DND-41 (cell line): ENCODE data around the gene DOCK6.
"Not testable (repeated sequence)": the region's sequence is repeated elsewhere in the genome, so short reads cannot be mapped to it uniquely, and the experiment has no call there.

ENCODE experiments used
- ATAC-seq: fragments of 200-7000 bp; cut with Tn5 transposase; 3 replicates; pipeline ENCODE4 v1.9.1; 2021; ENCODE audit warnings: low read depth; ENCODE audit not compliant: insufficient read depth
- DNase-seq: peaks from one replicate; pipeline ENCODE4 v3.0.0-alpha.2; 2020
- H2AFZ ChIP-seq: 2 replicates; pipeline ENCODE4 v1.6.0; 2012; ENCODE audit warnings: low read depth, low read length
- H3K27ac ChIP-seq: 2 replicates; pipeline ENCODE4 v1.5.1; 2012; ENCODE audit warnings: low read length, inconsistent platforms
- H3K27me3 ChIP-seq: fragments of 200-600 bp; sonication (generic); 2 replicates; pipeline ENCODE4 v1.6.0; 2012; ENCODE audit warnings: low read length, mild to moderate bottlenecking, inconsistent platforms; ENCODE audit not compliant: insufficient read depth, poor library complexity
- H3K36me3 ChIP-seq: 2 replicates; pipeline ENCODE4 v1.5.1; 2012; ENCODE audit warnings: low read length, inconsistent platforms; ENCODE audit not compliant: insufficient read depth
- H3K4me1 ChIP-seq: 2 replicates; pipeline ENCODE4 v1.5.1; 2012; ENCODE audit warnings: mild to moderate bottlenecking, low read length; ENCODE audit not compliant: insufficient read depth
- H3K4me2 ChIP-seq: 2 replicates; pipeline ENCODE4 v1.6.0; 2012; ENCODE audit warnings: mild to moderate bottlenecking, moderate library complexity, low read length, inconsistent platforms; ENCODE audit not compliant: insufficient read depth
- H3K4me3 ChIP-seq, 2 experiments: fragments of 200-600 bp in 1 of 2; shearing (Covaris generic) in 1 of 2; 2 replicates each; pipeline ENCODE4 v1.5.1; 2012 to 2016; ENCODE audit warnings: inconsistent platforms in 2 of 2, low read length in 2 of 2, mild to moderate bottlenecking in 2 of 2, low read depth in 1 of 2, moderate library complexity in 1 of 2
- H3K79me2 ChIP-seq: 2 replicates; pipeline ENCODE4 v1.6.0; 2012; ENCODE audit warnings: low read length, inconsistent platforms; ENCODE audit not compliant: insufficient read depth
- H3K9ac ChIP-seq: 2 replicates; pipeline ENCODE4 v1.6.0; 2012; ENCODE audit warnings: low read depth, mild to moderate bottlenecking, inconsistent platforms, low read length, moderate library complexity
- H3K9me3 ChIP-seq: 2 replicates; pipeline ENCODE4 v1.5.1; 2012; ENCODE audit warnings: low read length, moderate library complexity, mild to moderate bottlenecking, inconsistent platforms; ENCODE audit not compliant: insufficient read depth, severe bottlenecking
- H4K20me1 ChIP-seq: 2 replicates; pipeline ENCODE4 v1.6.0; 2012; ENCODE audit warnings: low read length; ENCODE audit not compliant: insufficient read depth
- EZH2 ChIP-seq: IDR thresholded peaks from 3 replicates; pipeline ENCODE4 v1.6.1; 2012; ENCODE audit warnings: borderline replicate concordance, low read depth, mild to moderate bottlenecking, moderate library complexity, low read length, inconsistent platforms; ENCODE audit not compliant: severe bottlenecking
- TF ChIP-seq, protein P1 (sequence below): IDR thresholded peaks from 2 replicates; pipeline ENCODE4 v1.5.1; 2012; ENCODE audit warnings: borderline replicate concordance, low read length, moderate library complexity, mild to moderate bottlenecking; ENCODE audit not compliant: poor library complexity, severe bottlenecking; ENCODE audit errors: extremely low read depth

DOCK6 gene

DNA sequence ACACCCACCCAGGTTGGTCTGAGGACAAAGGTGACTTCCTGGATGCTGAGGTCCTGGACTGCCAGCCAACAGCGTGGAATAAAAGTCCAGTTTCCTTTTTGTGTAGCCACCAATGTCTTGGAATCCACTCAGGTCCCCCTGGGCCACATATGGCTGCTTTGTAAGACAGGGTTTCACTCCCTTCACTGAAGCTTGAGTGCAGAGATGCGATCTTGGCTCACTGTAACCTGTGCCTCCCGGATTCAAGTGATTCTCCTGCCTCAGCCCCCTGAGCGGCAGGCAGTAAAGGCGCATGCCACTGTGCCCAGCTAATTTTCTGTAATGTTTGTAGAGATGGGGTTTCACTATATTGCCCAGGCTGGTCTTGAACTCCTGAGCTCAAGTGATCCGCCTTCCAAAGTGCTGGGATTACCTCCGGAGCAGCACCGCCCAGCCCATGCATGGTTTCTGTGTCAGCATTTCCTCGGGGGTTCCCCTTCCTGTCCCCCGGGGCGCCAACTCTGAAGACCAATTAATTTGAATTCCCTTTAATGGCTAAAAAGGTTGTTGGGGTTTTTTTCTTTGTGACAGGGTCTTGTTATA lies 82.5 kb downstream of the DOCK6 start:
- H3K9ac ChIP-seq = no peak overlapping the region
- H4K20me1 ChIP-seq = no peaks in the 10 kb centered on the region
- no peak overlapping the region for H3K27ac ChIP-seq
- no peaks in the 10 kb centered on the region for H3K27me3 ChIP-seq
- H3K79me2 ChIP-seq = no peaks in the 10 kb centered on the region
- TF ChIP-seq, protein P1, sequence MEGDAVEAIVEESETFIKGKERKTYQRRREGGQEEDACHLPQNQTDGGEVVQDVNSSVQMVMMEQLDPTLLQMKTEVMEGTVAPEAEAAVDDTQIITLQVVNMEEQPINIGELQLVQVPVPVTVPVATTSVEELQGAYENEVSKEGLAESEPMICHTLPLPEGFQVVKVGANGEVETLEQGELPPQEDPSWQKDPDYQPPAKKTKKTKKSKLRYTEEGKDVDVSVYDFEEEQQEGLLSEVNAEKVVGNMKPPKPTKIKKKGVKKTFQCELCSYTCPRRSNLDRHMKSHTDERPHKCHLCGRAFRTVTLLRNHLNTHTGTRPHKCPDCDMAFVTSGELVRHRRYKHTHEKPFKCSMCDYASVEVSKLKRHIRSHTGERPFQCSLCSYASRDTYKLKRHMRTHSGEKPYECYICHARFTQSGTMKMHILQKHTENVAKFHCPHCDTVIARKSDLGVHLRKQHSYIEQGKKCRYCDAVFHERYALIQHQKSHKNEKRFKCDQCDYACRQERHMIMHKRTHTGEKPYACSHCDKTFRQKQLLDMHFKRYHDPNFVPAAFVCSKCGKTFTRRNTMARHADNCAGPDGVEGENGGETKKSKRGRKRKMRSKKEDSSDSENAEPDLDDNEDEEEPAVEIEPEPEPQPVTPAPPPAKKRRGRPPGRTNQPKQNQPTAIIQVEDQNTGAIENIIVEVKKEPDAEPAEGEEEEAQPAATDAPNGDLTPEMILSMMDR = no peak
- no peak for TF ChIP-seq EZH2
- no peak overlapping the region for H3K4me3 ChIP-seq
- H3K36me3 ChIP-seq = no peaks in the 10 kb centered on the region
- no peak overlapping the region for H2AFZ ChIP-seq
- DNase-seq (no peak), ATAC-seq (no peak)
- no peaks in the 10 kb centered on the region for H3K4me1 ChIP-seq
- H3K9me3 ChIP-seq = no peaks in the 10 kb centered on the region
- H3K4me2 ChIP-seq = no peak overlapping the region

DNA sequence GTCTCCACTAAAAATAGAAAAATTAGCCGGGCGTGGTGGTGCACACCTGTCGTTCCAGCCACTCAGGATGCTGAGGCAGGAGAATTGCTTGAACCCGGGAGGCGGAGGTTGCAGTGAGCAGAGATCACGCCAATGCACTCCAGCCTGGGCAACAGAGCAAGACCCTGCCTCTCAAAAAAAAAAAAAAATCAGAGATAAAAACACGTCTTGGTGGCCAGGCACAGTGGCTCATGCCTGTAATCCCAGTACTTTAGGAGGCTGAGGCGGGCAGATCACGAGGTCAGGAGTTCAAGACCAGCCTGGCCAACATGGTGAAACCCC lies 83.2 kb downstream of the DOCK6 start:
- not testable (repeated sequence) for H3K4me1 ChIP-seq, ATAC-seq, H4K20me1 ChIP-seq, H3K4me2 ChIP-seq, H3K27ac ChIP-seq, H3K9me3 ChIP-seq, DNase-seq, H3K36me3 ChIP-seq, H3K9ac ChIP-seq, H3K4me3 ChIP-seq, H2AFZ ChIP-seq, H3K27me3 ChIP-seq, H3K79me2 ChIP-seq

DNA sequence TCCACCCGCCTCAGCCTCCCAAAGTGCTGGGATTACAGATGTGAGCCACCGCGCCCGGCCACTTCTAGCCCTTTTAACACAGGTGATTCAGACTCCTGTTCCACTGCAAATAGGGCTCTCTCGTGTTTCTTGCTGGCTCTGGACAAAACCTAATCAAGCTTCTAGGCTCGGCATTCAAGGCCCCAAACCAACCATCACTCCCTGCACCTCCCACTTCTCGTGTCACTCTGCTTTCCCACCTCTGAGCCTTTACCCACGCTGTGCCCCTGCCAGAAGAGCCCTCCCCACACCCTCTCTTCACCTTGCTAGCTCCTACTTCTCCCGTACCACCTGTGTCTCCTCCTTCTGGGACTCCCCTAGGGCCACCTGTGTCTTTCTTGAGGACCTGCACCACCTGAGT lies 84.7 kb downstream of the DOCK6 start:
- Histone ChIP-seq H2AFZ (no peak overlapping the region), H3K36me3 (no peaks in the 10 kb centered on the region), H3K27ac (no peak overlapping the region), H3K9ac (no peak overlapping the region), H3K79me2 (no peaks in the 10 kb centered on the region), H3K4me1 (no peaks in the 10 kb centered on the region), H4K20me1 (no peaks in the 10 kb centered on the region), H3K9me3 (no peaks in the 10 kb centered on the region), H3K27me3 (no peaks in the 10 kb centered on the region), H3K4me3 (no peak overlapping the region), H3K4me2 (no peak overlapping the region)
- DNase-seq = no peak
- no peak for ATAC-seq
- TF ChIP-seq, protein P1 = no peak
- TF ChIP-seq EZH2 = no peak

DNA sequence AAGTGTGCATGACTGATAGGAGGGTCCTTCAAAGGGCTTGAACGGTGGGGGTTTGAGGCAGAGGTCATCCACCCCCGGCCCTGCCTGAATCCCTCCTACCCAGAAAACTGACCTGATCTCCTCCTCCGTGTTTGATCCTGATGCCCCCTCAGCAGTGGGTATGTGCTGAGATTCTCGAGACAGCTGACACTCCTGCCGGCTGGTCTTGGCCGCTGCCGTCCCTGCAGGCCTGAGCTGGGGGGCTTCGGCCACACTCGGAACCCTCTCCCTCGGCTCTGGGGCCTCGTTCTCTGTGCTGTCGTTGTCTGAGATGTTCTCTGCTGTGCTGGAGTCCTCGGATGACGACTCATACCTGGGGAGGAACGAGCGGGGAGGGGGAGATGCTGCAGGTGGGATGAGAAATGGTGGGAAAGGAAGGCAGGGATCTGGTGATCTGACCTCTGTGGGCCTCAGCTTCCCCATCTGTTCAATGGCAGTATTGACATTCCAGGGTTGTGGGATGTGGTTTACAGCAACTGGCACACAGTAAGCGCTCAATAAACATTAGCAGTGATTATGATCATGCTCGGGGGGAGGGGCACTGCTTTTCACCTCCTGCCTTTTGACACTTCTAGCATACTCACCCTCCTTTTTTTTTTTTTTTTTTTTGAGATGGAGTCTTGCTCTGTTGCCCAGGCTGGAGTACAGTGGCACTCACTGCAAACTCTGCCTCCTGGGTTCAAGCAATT lies 85.7 kb downstream of the DOCK6 start:
- Histone ChIP-seq H3K9me3 (no peaks in the 10 kb centered on the region), H3K4me2 (no peak overlapping the region), H3K36me3 (no peaks in the 10 kb centered on the region), H3K9ac (no peak overlapping the region), H3K79me2 (no peaks in the 10 kb centered on the region), H3K27ac (no peak overlapping the region), H2AFZ (no peak overlapping the region), H3K4me3 (no peak overlapping the region), H3K4me1 (no peaks in the 10 kb centered on the region), H3K27me3 (no peaks in the 10 kb centered on the region), H4K20me1 (no peaks in the 10 kb centered on the region)
- DNase-seq (no peak), ATAC-seq (no peak)
- TF ChIP-seq, protein P1 = no peak
- no peak for TF ChIP-seq EZH2
